ENCODE results near the gene SPATA6. TPM values are rescaled to one million over a fixed set of nuclear protein-coding genes. Genes with fewer than 3 reads are reported as not detected.
A peak's percentile ranks its signal among the peaks of the same experiment; 100 is the strongest.

Gene SPATA6
- total and polyA plus RNA-seq, 2 of the 13 experiments (the other 11 are each of a cell fraction or from before 2014, with no cell fraction given), result 0.81 to 3.3 TPM

DNA sequence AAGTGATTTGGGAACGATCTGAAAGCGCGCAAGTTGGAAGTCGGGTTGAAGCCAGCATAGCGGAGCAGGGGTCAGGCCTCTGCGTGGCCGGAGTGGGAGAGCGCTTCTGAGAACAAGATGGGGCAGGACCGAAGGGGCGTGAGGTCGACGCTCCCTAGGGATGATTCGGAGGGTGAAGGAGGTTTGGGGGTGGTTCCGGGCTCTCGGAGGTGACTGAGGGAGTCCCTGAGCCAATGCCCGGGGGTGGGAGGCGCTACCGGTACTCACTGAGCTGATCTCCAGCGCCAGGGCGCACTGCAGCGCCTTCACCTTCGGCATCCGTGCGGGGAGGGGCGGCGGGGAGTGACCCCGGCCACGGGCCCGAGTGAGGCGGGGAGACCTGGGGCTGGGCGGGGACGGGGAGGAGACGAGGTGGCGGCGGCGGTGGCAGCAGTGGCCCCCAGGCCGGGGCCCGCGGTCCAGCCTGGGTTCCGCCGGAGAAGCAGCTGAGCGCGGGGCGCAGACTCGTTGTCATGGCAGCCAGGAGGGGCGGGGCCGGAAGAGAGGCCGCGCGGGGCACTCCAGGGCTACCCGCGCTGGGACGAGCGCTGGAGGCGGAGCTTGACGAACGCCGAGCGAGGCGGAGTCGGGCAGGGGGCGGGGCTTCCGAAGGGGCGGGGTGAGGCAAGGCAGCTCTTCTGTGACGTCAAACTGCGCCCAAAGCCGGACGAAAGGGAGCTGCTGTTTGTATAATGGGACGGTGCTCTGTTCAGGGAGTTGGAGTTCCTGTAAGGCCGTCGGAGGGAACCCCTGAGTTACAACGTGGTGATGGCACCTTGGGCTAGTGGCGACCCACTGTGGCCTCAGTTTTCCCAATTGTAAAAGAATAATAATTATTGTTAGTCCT, at the start of gene SPATA6 (continued):
- TF ChIP-seq ZNF646 (CRISPR knock-in tag; IDR thresholded peaks at IDR 0.05), result no peak
- peak; percentile 48 for TF ChIP-seq POLR2AphosphoS5 (IDR thresholded peaks at IDR 0.05; ENCODE audit: low read depth, low read length)
- TF ChIP-seq, protein P1, sequence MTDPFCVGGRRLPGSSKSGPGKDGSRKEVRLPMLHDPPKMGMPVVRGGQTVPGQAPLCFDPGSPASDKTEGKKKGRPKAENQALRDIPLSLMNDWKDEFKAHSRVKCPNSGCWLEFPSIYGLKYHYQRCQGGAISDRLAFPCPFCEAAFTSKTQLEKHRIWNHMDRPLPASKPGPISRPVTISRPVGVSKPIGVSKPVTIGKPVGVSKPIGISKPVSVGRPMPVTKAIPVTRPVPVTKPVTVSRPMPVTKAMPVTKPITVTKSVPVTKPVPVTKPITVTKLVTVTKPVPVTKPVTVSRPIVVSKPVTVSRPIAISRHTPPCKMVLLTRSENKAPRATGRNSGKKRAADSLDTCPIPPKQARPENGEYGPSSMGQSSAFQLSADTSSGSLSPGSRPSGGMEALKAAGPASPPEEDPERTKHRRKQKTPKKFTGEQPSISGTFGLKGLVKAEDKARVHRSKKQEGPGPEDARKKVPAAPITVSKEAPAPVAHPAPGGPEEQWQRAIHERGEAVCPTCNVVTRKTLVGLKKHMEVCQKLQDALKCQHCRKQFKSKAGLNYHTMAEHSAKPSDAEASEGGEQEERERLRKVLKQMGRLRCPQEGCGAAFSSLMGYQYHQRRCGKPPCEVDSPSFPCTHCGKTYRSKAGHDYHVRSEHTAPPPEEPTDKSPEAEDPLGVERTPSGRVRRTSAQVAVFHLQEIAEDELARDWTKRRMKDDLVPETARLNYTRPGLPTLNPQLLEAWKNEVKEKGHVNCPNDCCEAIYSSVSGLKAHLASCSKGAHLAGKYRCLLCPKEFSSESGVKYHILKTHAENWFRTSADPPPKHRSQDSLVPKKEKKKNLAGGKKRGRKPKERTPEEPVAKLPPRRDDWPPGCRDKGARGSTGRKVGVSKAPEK (CRISPR knock-in tag; IDR thresholded peaks at IDR 0.05; ENCODE audit: borderline replicate concordance), result no peak
- TF ChIP-seq HDAC1 (CRISPR knock-in tag; IDR thresholded peaks at IDR 0.05), result peak; percentile 49; the same call in 1 of the 2 replicates
- TF ChIP-seq SRSF1 (optimal IDR thresholded peaks at IDR 0.05; ENCODE audit: low read depth, low read length), result no peak
- TF ChIP-seq, protein P2, sequence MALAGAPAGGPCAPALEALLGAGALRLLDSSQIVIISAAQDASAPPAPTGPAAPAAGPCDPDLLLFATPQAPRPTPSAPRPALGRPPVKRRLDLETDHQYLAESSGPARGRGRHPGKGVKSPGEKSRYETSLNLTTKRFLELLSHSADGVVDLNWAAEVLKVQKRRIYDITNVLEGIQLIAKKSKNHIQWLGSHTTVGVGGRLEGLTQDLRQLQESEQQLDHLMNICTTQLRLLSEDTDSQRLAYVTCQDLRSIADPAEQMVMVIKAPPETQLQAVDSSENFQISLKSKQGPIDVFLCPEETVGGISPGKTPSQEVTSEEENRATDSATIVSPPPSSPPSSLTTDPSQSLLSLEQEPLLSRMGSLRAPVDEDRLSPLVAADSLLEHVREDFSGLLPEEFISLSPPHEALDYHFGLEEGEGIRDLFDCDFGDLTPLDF (CRISPR knock-in tag; IDR thresholded peaks at IDR 0.05), result 0 out of 2 replicates have a peak, but pooled peaks have one; percentile 64
- TF ChIP-seq, protein P3, sequence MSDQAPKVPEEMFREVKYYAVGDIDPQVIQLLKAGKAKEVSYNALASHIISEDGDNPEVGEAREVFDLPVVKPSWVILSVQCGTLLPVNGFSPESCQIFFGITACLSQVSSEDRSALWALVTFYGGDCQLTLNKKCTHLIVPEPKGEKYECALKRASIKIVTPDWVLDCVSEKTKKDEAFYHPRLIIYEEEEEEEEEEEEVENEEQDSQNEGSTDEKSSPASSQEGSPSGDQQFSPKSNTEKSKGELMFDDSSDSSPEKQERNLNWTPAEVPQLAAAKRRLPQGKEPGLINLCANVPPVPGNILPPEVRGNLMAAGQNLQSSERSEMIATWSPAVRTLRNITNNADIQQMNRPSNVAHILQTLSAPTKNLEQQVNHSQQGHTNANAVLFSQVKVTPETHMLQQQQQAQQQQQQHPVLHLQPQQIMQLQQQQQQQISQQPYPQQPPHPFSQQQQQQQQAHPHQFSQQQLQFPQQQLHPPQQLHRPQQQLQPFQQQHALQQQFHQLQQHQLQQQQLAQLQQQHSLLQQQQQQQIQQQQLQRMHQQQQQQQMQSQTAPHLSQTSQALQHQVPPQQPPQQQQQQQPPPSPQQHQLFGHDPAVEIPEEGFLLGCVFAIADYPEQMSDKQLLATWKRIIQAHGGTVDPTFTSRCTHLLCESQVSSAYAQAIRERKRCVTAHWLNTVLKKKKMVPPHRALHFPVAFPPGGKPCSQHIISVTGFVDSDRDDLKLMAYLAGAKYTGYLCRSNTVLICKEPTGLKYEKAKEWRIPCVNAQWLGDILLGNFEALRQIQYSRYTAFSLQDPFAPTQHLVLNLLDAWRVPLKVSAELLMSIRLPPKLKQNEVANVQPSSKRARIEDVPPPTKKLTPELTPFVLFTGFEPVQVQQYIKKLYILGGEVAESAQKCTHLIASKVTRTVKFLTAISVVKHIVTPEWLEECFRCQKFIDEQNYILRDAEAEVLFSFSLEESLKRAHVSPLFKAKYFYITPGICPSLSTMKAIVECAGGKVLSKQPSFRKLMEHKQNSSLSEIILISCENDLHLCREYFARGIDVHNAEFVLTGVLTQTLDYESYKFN (CRISPR knock-in tag; conservative IDR thresholded peaks at IDR 0.05), result 0 out of 2 replicates have a peak, but pooled peaks have one; percentile 18
- TF ChIP-seq ZNF572 (CRISPR knock-in tag; IDR thresholded peaks at IDR 0.05), result no peak
- TF ChIP-seq ZNF782 (CRISPR knock-in tag; IDR thresholded peaks at IDR 0.05; ENCODE audit: borderline replicate concordance), result no peak
- no peak for TF ChIP-seq ZC3H13 (CRISPR knock-in tag; IDR thresholded peaks at IDR 0.05)
- TF ChIP-seq FOXK2 (IDR thresholded peaks at IDR 0.05), result no peak

All from HepG2 (cell line).